ENCODE results near the gene MED27. TPM values are rescaled to one million over a fixed set of nuclear protein-coding genes. Genes with fewer than 3 reads are reported as not detected.

The MED27 gene
- polyA plus RNA-seq, 1 donor, result 20.1 TPM

- no peak for DNase-seq
These were observed 110.1 kb downstream of the MED27 start for GRCh38 chr9:131969469-131969989.

GRCh38 chr9:131968632-131969031 lies 111.0 kb downstream of the MED27 start:
- no peak for DNase-seq

DNA sequence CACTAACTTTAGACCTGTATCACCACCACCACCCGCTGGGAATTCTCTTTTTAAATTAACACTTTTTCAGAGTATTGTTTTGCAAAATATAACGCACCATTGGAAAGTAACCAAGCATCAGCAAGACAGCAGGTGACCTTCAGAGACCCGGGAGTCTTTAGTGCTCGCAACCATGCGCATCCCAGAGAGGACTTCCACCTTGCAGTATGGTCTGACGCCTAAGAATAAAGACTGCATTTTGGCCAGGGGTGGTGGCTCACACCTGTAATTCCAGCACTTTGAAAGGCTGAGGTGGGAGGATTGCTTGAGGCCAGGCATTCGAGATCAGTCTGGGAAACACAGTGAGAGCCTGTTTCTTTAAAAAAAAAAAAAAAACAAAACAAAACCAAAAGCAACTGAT lies 113.8 kb downstream of the MED27 start:
- DNase-seq, result no peak

DNA sequence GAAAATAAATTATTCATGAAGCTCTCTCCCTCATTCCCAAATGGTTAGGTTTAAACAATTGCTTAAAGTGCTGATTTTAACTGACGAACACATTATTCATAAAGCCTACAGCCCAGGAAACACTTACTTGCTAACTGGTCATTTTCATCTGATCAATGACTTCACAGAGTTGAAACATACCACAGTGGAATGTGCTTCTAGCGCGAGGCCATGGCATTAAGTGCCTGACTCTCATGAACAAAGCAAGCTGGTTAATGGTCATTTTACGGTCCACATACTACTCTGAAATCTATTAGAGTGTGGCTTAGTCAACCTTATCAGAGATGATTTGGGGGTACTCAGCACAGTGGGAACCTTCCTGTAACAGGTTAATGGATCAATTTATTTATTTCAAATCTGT lies 114.6 kb downstream of the MED27 start:
- no peak for DNase-seq

- DNase-seq, result no peak
These were observed 116.3 kb downstream of the MED27 start for GRCh38 chr9:131963072-131964030.

DNA sequence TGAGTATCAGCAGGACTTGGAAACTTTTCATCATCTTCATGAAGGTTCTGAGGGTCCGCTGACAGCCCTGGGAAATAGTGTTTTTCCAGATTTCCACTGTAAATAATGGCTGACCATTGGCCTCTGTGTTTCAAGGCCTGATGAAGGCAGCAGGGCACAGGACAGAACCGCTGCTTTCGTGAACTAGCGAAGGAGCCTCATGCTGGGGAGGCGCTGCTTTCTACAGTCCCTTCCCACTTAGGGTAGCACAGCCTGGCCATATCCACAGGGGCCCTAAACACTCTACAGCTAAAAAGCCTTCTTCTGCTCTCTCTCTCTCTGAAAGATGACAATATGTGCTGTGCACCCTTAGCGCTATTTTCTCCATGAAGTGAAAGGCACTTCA lies 118.2 kb downstream of the MED27 start:
- no peak for DNase-seq

GRCh38 chr9:131960851-131961495 lies 118.7 kb downstream of the MED27 start:
- no peak for DNase-seq

DNA sequence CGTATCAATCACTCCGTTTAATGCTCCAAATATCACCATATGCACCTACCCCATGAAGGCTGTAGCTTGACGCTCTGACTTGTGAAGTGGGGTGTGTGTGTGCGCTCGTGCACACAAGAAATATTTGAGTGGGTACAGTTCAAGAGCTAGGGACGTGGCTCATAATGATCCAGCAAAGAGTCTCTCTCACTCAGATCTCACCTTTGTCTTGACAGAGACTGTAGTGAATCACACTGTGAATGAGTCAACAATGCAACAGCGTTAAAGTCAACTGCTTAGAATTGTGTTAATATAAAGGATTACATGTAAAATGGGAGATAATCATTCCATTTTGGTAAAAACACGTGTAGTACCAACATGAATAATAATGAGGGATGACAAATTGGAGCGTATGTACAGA lies 119.4 kb downstream of the MED27 start:
- no peak for DNase-seq

DNA sequence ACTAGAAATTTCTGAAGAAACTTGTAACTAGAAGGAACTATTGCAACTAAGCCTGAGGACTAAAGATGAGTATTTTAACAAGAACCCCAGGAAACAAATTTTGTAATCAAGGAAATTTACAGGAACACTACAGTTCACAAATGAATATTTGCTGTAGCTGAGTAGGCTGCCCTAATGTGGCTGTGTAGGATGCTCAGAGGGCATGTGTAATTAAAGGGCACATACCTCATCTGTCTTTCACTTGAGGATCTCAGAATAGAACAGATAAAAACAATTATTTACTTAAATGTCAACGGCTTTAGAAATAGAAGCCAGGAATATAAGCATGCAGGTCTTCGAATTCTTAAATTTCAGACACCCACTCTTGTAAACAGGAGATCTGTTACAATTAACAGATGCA lies 119.8 kb downstream of the MED27 start:
- DNase-seq, result no peak

DNA sequence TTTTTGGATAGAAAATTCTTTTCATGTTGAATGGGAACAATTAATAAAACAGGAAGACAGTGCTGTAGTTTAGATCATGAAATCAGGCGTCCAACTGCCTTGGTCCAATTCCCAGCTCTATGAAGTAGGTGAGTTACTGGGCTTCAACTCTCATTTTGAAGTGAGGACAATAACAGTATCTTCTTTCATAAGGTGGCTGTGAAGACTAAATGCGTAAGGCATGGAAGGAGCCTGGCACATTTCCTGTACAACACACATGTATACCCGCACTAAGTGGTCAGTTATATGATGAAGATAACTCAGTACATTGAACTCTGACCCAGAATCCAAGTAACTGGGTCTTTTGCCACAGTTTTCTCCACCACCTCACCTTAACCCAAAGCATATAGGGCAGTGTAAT lies 120.6 kb downstream of the MED27 start:
- no peak for DNase-seq

- no peak for DNase-seq
These were observed 125.4 kb downstream of the MED27 start for GRCh38 chr9:131954299-131954698.

DNA sequence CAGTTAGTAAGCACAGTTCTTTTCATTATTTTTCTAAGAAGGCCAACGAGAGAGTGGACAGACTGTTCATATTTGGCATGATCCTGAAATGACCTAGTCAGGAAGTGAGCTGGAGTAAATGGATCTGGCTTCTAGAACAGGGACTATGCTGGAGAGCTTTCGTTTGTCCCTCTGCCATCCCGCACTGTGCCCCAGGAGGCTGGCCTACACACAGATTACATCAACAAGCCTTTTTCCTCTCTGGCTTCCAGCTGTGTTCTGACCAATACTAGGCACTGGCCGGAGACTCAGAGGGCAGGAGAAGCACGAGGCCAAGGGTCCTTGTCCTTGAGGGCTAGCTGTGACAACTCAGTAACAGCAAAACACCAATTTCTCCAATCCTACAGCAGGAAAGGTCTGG lies 127.8 kb downstream of the MED27 start:
- DNase-seq, result no peak

DNA sequence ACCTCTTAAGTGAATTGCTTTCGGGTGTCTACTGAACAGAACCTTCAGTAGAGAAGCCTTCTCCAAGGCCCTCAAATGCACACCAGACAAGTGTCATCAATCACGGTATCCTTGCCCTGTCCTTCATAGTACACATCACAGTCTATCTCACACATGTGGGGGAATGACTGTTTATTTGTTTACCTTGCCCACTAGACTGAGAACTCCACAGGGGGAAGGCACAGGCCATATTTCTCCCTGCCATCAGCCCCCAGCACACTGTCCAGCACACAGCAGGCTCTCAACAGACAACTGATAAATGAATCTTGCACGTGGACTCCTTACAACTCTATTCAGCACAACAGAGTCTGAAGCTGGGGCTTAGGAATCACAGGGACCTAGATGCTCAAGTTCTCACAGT lies 128.5 kb downstream of the MED27 start:
- no peak for DNase-seq

DNA sequence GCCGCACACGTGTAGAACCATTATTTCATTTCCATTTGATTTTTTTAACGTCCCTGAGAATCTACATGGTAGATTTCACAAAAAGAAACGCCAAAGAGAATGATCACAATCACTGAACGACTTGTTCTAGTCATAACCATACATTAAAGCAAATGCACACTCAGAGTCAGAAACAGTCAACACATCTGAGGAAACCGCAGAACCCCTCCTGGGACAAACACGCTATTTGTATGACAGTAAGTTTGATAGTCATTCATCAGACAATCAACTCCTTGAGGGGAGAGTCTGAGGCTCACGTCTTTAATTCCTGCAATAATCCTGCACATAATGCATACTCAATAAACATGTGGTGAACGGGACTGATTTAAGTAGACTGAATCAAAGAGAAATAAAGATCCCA lies 129.2 kb downstream of the MED27 start:
- DNase-seq, result no peak

DNA sequence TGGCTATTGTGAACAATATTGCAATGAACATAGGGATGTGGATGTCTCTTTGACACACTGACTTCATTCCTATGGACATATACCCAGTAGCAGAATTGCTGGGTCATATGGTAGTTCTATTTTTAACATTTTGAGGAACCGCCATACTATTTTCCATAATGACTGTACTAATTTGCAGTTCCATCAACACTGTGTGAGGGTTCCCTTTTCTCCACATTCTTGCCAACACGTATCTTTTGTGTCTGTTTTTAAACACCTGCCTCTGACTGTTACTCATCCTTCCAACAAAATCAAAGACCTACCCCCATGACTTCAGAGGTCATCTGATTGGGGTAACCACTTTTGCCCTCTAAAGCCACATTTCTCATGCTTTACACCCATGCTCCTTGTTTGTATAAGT lies 133.5 kb downstream of the MED27 start:
- no peak for DNase-seq

DNA sequence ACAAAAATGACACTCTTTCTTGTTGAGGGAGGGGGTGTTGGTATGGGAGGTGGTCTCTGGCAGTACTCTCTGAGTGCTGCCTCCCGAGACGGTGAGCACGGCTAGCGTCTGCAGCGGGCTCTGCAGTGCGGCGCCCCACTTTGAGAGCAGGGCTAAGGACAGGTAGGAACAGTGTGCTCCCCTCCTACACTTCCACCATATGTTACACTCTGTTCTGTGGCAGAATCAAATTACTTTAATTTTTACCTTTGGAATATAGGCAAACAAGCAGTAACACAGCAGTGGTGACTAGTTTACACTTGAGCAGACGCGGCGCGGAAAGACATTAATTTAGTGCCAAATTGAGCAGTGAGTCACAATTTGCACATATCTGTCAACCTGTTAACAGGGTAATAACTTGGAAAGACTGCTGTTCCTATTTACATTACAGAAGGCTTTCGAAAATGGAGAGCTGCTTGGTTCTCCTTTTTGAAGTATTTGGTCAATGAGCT lies 136.3 kb downstream of the MED27 start:
- no peak for DNase-seq

- DNase-seq, result no peak
These were observed 137.4 kb downstream of the MED27 start for GRCh38 chr9:131942146-131942720.

DNA sequence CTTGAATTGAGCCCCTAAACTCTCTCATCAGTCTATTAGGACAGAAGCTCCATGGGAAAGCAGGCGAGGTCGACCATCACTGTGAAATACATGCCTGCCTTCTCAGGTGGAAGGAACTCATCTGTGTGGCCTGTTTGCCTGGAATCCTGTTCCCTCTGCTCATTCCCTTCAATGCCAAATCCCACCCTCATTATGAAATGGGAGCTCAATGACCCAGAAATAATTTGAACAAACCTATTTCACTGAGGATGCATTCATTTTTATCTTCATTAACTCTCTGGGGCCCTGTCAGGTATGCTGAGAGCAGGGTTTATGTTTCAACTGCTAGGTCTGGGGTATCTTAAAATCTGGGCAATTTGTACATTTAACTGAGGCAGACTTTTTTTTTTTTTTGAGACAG lies 142.2 kb downstream of the MED27 start:
- DNase-seq, result no peak

- DNase-seq, result no peak
These were observed 142.7 kb downstream of the MED27 start for GRCh38 chr9:131936929-131937328.

DNA sequence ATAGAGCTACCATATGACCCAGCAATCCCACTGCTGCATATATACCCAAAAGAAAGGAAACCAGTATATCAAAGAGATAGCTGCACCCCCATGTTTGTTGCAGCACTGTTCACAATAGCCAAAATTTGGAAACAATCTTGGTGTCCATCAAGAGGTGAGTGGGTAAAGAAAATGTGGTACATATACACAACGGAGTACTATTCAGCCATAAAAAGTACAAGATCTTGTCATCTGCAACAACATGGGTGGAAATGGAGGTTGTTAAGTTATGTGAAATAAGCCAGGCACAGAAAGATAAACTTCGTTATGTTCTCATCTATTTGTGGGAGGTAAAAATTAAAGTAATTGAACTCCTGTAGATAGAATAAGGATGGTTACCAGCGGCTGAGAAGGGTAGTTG lies 145.0 kb downstream of the MED27 start:
- DNase-seq, result no peak

DNA sequence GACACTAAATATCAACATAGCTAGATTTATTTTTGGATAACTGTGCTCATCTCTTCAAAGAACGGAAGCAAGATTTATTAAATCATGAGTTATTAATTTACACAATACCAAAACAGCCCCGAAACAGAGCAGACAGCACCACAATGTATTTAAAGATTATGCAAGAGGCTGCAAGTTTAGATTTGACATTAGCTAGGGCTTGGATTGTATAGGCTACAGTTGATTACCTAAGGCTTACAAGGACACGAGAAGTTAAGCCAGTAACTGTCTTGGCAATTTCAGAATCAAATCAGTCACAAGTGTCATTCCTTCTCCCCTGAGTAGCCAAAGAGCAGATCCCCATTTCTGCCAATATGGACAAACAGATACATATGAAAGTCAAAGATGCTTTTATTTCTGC lies 152.6 kb downstream of the MED27 start:
- DNase-seq, result no peak

- DNase-seq, result no peak
These were observed 153.2 kb downstream of the MED27 start for GRCh38 chr9:131926360-131926922.
